Astrocyte (in vitro differentiated cells and primary cell): ENCODE results near the gene PGAM2. TPM values are rescaled to one million over a fixed set of nuclear protein-coding genes. Genes with fewer than 3 reads are reported as not detected.

Source experiments
- DNase-seq: peaks from one replicate; pipeline ENCODE4 v3.0.0-alpha.2; 2010; ENCODE audit warnings: low read depth
- FAIRE-seq: peaks from 2 replicates; lab custom pipeline; 2011; peaks lifted over from hg19 to GRCh38; lab: Jason Lieb, UNC
- H2AFZ ChIP-seq: 2 replicates; pipeline ENCODE4 v1.6.0; 2012; ENCODE audit warnings: low read depth, low read length, inconsistent platforms
- H3K27ac ChIP-seq: 2 replicates; pipeline ENCODE4 v1.5.1; 2011; ENCODE audit warnings: low read depth, low read length, inconsistent platforms
- H3K27me3 ChIP-seq: 2 replicates; pipeline ENCODE4 v1.6.0; 2011; ENCODE audit warnings: low read length, inconsistent platforms; ENCODE audit not compliant: insufficient read depth
- H3K36me3 ChIP-seq: 2 replicates; pipeline ENCODE4 v1.5.1; 2011; ENCODE audit warnings: low read length, inconsistent platforms; ENCODE audit not compliant: insufficient read depth
- H3K4me1 ChIP-seq: 2 replicates; pipeline ENCODE4 v1.5.1; 2011; ENCODE audit warnings: low read length, inconsistent platforms; ENCODE audit not compliant: insufficient read depth
- H3K4me2 ChIP-seq: 2 replicates; pipeline ENCODE4 v1.6.0; 2012; ENCODE audit warnings: low read length, inconsistent platforms
- H3K4me3 ChIP-seq: 2 replicates; pipeline ENCODE4 v1.5.1; 2011; ENCODE audit warnings: low read depth, mild to moderate bottlenecking, low read length, inconsistent platforms; ENCODE audit not compliant: insufficient read depth
- H3K79me2 ChIP-seq: 2 replicates; pipeline ENCODE4 v1.6.0; 2012; ENCODE audit warnings: mild to moderate bottlenecking, low read length, inconsistent platforms; ENCODE audit not compliant: insufficient read depth
- H3K9ac ChIP-seq: 2 replicates; pipeline ENCODE4 v1.6.0; 2012; ENCODE audit warnings: mild to moderate bottlenecking, low read length, inconsistent platforms
- H3K9me3 ChIP-seq: 2 replicates; pipeline ENCODE4 v1.5.1; 2012; ENCODE audit warnings: low read depth, mild to moderate bottlenecking, low read length, inconsistent platforms; ENCODE audit not compliant: insufficient read depth
- H4K20me1 ChIP-seq: 2 replicates; pipeline ENCODE4 v1.6.0; 2012; ENCODE audit warnings: low read length, inconsistent platforms; ENCODE audit not compliant: insufficient read depth
- H3K27ac Mint-ChIP-seq: one replicate; pipeline ENCODE4 v1.8.0; 2021; ENCODE audit warnings: mild to moderate bottlenecking, mixed read lengths; ENCODE audit not compliant: unreplicated experiment
- H3K27me3 Mint-ChIP-seq: one replicate; pipeline ENCODE4 v1.8.0; 2021; ENCODE audit warnings: low read depth, mixed read lengths; ENCODE audit not compliant: unreplicated experiment
- H3K36me3 Mint-ChIP-seq: one replicate; pipeline ENCODE4 v1.8.0; 2021; ENCODE audit warnings: low read depth, mixed read lengths; ENCODE audit not compliant: unreplicated experiment
- H3K4me1 Mint-ChIP-seq: one replicate; pipeline ENCODE4 v1.8.0; 2021; ENCODE audit warnings: low read depth, mixed read lengths; ENCODE audit not compliant: unreplicated experiment
- H3K4me3 Mint-ChIP-seq: one replicate; pipeline ENCODE4 v1.8.0; 2021; ENCODE audit warnings: mild to moderate bottlenecking, moderate library complexity, mixed read lengths; ENCODE audit not compliant: unreplicated experiment
- H3K9me3 Mint-ChIP-seq: one replicate; pipeline ENCODE4 v1.8.0; 2021; ENCODE audit warnings: mild to moderate bottlenecking, mixed read lengths; ENCODE audit not compliant: unreplicated experiment
- EZH2 ChIP-seq: IDR thresholded peaks from 2 replicates; pipeline ENCODE4 v1.6.1; 2012; ENCODE audit warnings: mild to moderate bottlenecking, low read length, inconsistent platforms; ENCODE audit not compliant: insufficient read depth
- total RNA-seq: library from RNA; stranded (reverse); gene quantifications from 2 replicates; pipeline ENCODE4 v1.2.1, GENCODE V29; 2021
- TF ChIP-seq, protein P1 (sequence below): IDR thresholded peaks from 2 replicates; pipeline ENCODE4 v1.5.1; 2011; ENCODE audit warnings: low read depth, mild to moderate bottlenecking, inconsistent platforms, low read length, moderate library complexity; ENCODE audit not compliant: insufficient read depth

PGAM2 gene
- total RNA-seq, 1 donor from 2014 or later, result 0.79 TPM

DNA sequence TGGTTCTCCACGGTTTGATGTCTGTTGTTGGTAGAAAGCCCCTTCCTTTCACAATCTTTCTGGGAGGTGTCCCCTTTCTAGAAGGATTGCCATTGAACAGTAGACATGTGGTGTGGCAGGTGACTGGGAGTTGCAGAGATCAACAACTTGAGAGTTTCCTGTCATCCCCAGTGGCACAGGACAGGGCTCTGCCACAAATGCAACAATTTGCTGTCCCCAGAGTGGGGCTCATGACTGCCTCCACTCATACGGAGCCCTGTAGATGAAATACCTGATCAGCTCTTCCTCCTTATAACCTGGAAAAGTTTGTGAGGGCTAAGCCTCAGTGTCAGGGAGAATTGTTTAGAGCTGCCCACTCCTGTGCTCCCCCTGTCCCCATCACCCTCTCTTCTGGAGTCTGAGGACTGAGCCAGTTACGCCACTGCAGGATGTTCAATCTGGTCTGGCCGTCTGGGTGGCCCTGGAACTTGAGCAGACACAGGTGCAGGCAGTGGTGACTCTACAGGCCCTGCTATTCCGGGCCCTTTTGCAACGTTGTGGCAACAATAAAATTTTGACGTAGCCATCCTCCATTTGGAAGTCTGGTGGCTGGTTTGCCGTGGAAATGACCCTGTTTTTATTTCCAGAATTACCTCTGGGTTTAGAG, 14.3 kb downstream of the PGAM2 start:
- Histone ChIP-seq H3K36me3 (peaks cover 36% of the 10 kb centered on the region), H3K27ac (no peak overlapping the region), H3K4me2 (no peak overlapping the region), H3K4me1 (peaks cover under 1% of the 10 kb centered on the region), H3K9ac (no peak overlapping the region), H2AFZ (no peak overlapping the region), H3K79me2 (peaks cover 71% of the 10 kb centered on the region), H3K9me3 (no peaks in the 10 kb centered on the region), H4K20me1 (peaks cover 75% of the 10 kb centered on the region), H3K4me3 (no peak overlapping the region), H3K27me3 (no peaks in the 10 kb centered on the region)
- DNase-seq (no peak), FAIRE-seq (no peak)
- H3K4me1 Mint-ChIP-seq, result peaks cover 14% of the 10 kb centered on the region
- peaks cover 24% of the 10 kb centered on the region for H3K36me3 Mint-ChIP-seq
- no peaks in the 10 kb centered on the region for H3K9me3 Mint-ChIP-seq
- H3K4me3 Mint-ChIP-seq, result no peak overlapping the region
- no peak for TF ChIP-seq EZH2
- TF ChIP-seq, protein P1, sequence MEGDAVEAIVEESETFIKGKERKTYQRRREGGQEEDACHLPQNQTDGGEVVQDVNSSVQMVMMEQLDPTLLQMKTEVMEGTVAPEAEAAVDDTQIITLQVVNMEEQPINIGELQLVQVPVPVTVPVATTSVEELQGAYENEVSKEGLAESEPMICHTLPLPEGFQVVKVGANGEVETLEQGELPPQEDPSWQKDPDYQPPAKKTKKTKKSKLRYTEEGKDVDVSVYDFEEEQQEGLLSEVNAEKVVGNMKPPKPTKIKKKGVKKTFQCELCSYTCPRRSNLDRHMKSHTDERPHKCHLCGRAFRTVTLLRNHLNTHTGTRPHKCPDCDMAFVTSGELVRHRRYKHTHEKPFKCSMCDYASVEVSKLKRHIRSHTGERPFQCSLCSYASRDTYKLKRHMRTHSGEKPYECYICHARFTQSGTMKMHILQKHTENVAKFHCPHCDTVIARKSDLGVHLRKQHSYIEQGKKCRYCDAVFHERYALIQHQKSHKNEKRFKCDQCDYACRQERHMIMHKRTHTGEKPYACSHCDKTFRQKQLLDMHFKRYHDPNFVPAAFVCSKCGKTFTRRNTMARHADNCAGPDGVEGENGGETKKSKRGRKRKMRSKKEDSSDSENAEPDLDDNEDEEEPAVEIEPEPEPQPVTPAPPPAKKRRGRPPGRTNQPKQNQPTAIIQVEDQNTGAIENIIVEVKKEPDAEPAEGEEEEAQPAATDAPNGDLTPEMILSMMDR, result no peak
- no peak overlapping the region for H3K27ac Mint-ChIP-seq
- no peaks in the 10 kb centered on the region for H3K27me3 Mint-ChIP-seq

DNA sequence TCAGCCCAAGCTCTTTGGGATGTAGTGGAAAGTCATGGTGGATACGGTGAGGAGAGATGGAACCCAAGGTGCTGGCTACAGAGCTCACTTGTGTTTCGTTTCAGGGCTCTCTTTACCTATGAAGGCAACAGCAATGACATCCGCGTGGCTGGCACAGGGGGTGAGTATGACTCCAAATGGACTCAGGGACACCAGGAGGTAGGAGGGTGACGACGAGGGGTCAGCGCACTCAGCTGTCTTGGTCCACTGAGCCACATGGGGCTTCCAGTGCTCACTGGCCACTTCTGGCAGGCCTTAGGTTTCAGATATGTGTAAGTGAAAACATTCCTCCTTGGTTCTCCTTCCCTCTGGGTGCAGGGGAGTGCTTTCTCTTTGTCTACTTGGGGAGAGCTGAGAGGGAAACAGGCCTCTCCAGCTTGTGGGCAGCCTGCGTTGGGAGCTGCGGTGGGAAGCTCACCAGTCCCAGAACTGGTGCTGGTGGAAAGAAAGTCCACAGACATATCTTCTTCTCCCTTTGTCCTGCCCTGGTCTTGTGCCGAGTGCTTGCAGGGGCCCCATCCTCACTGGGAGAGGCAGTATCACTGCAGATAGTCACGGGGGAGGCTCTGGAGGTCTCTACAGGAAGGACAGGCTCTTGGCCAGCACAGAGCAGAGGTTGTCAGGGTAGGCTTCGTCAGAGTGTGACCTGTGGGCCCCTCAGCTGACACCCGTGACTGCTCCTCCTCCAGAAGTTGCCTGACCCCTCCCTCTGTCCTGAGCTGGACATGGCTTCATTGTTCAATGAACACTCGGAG, 15.0 kb downstream of the PGAM2 start:
- H3K4me3 Mint-ChIP-seq, result no peak overlapping the region
- peaks cover 19% of the 10 kb centered on the region for H3K4me1 Mint-ChIP-seq
- H3K36me3 ChIP-seq, result peaks cover 34% of the 10 kb centered on the region
- H3K27ac Mint-ChIP-seq, result no peak overlapping the region
- peaks cover 7% of the 10 kb centered on the region for H3K4me1 ChIP-seq
- no peaks in the 10 kb centered on the region for H3K27me3 Mint-ChIP-seq
- H3K4me3 ChIP-seq, result no peak overlapping the region
- DNase-seq (no peak), FAIRE-seq (no peak)
- no peaks in the 10 kb centered on the region for H3K27me3 ChIP-seq
- no peaks in the 10 kb centered on the region for H3K9me3 ChIP-seq
- H3K27ac ChIP-seq, result no peak overlapping the region
- H3K79me2 ChIP-seq, result peaks cover 72% of the 10 kb centered on the region
- no peak overlapping the region for H3K9ac ChIP-seq
- H3K4me2 ChIP-seq, result no peak overlapping the region
- H2AFZ ChIP-seq, result no peak overlapping the region
- H3K36me3 Mint-ChIP-seq, result peaks cover 22% of the 10 kb centered on the region
- H4K20me1 ChIP-seq, result peaks cover 73% of the 10 kb centered on the region
- TF ChIP-seq, protein P1, result no peak
- no peak for TF ChIP-seq EZH2
- no peaks in the 10 kb centered on the region for H3K9me3 Mint-ChIP-seq
